IMR-90 (cell line): ENCODE data around the gene ME3.

Experiments
- CEBPB ChIP-seq: IDR thresholded peaks from 2 replicates; pipeline ENCODE4 v1.6.1; 2012; ENCODE audit warnings: low read depth, low read length, improper control_type of control experiment
- NFE2L2 ChIP-seq: fragments of 150-350 bp; IDR thresholded peaks from 2 replicates; pipeline ENCODE4 v1.6.1; 2016; ENCODE audit warnings: low read depth, mild to moderate bottlenecking, low read length
- TF ChIP-seq, protein P1 (sequence below): conservative IDR thresholded peaks from 2 replicates; pipeline ENCODE4 v1.5.1; 2012; ENCODE audit warnings: mild to moderate bottlenecking, low read depth, low read length, improper control_type of control experiment
- TF ChIP-seq, protein P2 (sequence below): fragments of 150-350 bp; IDR thresholded peaks from 2 replicates; pipeline ENCODE4 v1.6.1; 2017; ENCODE audit warnings: mild to moderate bottlenecking, antibody characterized with exemption, low read length, low read depth

DNA sequence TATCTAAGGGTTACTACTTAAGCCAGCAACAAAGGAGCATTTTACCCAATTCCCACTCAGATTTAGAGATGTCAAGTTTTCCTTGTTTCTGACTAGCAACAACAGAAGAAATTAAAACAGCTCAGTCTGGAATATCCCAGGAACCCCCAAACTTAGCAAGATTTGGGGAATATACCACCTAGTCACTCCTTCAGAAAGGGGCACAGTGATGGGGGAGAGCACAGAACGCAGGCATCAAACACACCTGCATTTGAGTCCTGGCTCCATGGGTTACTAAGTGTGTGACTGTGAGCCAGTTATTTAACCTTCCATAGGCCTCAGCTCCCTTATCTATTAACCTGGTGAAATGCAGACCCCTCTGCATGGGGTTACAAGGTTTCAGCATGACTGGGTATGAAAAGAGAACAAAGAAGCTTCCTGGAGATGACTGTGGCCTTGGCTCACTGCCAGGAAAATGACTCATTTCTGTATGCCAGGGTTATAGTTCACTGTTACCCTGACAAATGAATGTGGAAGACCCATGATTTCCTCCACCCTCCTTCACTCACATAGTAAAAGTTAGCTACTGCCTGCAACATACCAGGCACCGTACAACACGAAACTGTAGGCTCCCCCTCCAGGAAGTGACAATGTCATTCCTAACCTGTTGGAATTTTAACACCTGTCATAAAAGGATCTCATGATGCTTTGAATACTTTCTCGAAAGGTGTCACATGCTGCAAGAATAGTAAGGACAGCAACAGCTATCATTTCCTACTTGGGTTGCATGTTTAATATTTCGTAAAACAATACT is 79.6 kb downstream of the ME3 start:
- TF ChIP-seq, protein P1, sequence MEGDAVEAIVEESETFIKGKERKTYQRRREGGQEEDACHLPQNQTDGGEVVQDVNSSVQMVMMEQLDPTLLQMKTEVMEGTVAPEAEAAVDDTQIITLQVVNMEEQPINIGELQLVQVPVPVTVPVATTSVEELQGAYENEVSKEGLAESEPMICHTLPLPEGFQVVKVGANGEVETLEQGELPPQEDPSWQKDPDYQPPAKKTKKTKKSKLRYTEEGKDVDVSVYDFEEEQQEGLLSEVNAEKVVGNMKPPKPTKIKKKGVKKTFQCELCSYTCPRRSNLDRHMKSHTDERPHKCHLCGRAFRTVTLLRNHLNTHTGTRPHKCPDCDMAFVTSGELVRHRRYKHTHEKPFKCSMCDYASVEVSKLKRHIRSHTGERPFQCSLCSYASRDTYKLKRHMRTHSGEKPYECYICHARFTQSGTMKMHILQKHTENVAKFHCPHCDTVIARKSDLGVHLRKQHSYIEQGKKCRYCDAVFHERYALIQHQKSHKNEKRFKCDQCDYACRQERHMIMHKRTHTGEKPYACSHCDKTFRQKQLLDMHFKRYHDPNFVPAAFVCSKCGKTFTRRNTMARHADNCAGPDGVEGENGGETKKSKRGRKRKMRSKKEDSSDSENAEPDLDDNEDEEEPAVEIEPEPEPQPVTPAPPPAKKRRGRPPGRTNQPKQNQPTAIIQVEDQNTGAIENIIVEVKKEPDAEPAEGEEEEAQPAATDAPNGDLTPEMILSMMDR: no peak
- no peak for TF ChIP-seq CEBPB
- TF ChIP-seq, protein P2, sequence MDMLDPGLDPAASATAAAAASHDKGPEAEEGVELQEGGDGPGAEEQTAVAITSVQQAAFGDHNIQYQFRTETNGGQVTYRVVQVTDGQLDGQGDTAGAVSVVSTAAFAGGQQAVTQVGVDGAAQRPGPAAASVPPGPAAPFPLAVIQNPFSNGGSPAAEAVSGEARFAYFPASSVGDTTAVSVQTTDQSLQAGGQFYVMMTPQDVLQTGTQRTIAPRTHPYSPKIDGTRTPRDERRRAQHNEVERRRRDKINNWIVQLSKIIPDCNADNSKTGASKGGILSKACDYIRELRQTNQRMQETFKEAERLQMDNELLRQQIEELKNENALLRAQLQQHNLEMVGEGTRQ: no peak
- no peak for TF ChIP-seq NFE2L2
